SHP77 treated with DMSO at 0.1 percent for 48 hours (cell line): Measurements from ENCODE around the gene NPY4R2.
"Not testable (repeated sequence)": the region's sequence is repeated elsewhere in the genome, so short reads cannot be mapped to it uniquely, and the experiment has no call there.

Source experiments
- DNase-seq: peaks from one replicate; lab custom pipeline; 2025; lab: John Stamatoyannopoulos, UW

Gene NPY4R2, protein sequence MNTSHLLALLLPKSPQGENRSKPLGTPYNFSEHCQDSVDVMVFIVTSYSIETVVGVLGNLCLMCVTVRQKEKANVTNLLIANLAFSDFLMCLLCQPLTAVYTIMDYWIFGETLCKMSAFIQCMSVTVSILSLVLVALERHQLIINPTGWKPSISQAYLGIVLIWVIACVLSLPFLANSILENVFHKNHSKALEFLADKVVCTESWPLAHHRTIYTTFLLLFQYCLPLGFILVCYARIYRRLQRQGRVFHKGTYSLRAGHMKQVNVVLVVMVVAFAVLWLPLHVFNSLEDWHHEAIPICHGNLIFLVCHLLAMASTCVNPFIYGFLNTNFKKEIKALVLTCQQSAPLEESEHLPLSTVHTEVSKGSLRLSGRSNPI

DNA sequence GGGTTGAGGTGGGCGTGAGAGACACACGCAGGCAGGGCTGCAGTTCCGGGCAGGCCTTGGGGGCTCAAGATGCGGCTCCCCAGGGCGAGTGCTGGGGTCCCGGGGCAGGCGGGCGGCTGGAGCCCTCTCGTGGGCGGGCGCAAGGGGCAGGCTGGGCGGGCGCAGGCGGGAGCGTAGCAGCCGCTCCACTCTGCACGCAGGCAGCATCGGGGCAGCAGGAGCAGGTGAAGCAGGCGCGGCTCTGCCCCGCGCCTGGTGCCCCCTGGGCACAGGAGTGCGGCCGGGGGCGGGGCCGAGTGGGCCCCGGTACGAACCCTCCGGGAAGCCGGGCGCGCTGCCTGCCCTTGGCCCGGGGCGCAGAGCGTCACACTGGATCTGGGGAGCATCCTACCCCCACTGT, at the start of gene NPY4R2:
NPY4R2 (plus strand) TSS at position 188 of the 400 bp plus-strand sequence. CDS start 3,326 bp downstream, outside the sequence.
- DNase-seq, result not testable (repeated sequence)

DNA sequence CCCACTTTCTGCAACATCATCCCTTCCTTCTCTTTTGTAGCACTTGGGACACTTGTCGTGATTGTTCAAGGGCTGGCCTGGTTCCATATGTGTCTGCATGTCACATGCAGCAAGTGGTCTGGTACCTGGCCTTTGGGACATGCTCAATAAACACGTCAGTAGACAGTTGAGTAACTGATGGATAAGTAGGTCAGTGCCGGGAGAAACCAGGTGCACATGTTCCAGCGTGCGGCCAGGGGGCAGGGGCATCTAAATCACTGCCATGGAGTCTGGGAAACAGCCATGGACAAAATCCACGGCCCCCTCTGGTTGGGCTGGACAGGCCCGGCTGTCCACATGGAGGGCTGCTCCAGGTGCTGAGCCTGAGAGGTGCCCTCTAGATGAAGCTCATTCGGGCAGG, 47.6 kb upstream of the NPY4R2 start:
- not testable (repeated sequence) for DNase-seq

DNA sequence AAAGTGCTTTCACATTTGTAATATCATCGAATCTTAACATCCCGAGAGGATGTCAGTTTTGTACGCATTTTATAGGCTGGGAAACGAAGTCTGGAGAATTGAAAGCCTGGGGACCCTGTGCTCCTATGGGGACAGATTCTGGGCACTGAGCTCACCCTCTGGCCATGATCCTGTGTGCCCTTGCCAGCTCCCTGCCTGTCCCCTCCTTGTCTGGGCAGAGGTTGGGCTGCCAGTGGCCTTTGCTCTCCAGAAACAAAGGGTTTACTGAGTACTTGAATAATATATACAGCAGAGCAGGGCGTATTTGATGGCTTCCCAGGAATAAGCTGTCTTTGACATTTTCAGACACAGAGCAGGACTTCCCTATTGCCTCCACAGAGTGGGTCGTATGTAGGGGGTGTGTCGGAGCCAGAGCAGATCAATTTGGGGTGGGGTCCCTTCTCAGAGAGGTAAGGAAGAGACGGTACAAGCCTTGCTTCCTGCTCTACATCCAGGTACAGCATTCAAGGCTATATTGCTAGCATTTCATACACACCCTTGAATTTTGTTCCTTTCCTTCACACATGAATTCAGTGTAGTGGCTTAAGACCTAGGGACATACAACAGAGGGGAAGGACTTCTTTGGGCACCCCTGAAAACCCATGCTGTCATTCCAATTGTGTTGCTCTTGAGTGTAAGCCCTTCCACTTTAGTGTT, 46.8 kb upstream of the NPY4R2 start:
- DNase-seq, result not testable (repeated sequence)

DNA sequence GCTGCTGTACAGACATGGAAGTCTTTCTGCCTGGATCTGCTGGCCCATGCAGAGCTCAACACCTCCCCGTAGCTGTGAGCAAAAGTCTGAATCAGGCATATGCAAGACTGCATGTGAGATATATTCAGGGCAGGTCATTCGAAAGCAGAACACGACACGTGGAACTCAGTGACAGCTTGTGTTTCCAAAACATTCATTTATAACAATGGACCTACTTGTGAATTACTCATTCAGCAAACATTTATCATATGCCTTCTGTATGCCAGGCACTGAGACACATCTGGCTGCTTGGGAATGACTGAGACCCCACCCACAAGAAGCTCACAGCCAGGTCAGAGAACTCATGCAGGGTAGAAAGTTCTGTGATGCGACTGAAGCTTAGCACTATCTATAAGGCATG, 46.2 kb upstream of the NPY4R2 start:
- DNase-seq, result not testable (repeated sequence)

DNA sequence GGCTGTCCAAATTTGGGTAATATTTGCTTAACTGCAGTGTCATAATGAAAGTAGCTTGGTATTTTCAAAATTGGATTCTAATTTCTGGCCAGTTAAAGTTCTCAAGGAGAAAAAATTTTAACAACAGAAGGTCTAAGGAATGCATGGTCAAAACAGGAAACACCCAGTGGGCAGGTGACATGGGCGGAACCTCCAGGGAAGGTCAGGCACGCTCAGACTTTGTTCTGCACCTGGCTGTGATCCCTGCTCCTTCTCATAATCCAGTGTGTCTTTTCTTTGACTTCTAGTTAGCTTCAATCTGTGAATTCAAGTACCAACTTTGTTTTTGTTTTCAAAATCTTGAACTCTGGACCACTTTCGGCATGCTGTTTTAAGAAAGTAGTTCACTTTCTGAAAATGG, 34.2 kb upstream of the NPY4R2 start:
- DNase-seq, result not testable (repeated sequence)

DNA sequence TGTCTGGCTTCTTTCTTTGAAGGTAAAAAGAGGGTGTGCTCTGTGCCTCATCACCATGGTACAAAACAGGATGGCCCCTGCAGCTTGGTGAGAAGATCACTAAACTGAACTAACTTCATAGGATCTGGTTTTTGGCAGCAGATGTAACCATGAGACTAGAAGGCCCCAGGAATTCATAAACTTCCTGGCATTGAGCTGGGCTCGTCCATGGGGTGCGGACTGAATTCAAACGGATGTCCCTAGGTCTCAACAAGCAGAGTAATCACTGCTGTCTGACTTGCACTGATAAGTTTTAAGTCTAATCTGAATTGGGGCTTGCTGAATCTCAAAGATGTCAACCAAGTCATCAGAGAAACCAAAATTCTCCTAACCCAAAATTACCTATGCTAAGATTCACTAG, 33.5 kb upstream of the NPY4R2 start:
- DNase-seq, result not testable (repeated sequence)

DNA sequence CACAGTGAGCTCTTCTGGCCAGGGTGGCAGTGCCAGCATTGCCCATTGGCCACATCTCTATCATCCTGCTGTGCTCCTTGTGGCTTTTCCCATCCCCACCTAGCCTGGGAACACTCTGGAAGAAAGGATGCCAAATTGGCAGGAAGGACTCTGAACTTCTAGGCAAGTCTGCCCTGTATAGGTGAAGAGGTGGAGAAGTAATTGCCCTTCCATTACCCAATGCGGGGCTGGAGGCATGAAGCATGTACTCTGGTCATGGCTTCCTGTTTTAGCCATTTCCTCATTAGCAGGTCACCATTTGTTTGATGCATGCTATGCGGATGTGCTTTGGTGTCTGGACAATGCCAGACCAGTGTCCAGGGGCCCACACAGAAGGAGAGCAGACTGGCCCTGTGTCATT, 32.1 kb upstream of the NPY4R2 start:
- not testable (repeated sequence) for DNase-seq

DNA sequence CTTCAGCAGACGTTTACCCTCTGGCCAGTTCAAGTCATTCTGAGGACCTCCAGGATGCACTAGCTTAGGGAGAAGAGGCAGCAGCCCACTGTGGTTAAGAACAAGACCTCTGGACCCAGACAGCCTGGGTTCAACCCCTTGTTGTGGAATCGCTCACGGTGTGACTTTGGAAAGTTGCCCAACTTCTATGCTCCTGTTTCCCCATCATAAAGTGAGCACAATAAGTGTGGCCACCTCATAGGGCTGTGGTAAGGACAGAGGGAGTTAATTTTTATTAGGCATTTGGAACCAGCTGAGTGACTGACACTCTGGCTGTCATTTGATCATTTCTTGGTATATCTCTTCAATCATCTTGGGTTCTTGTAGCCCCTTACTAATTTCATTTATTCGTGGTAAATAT, 31.6 kb upstream of the NPY4R2 start:
- not testable (repeated sequence) for DNase-seq

DNA sequence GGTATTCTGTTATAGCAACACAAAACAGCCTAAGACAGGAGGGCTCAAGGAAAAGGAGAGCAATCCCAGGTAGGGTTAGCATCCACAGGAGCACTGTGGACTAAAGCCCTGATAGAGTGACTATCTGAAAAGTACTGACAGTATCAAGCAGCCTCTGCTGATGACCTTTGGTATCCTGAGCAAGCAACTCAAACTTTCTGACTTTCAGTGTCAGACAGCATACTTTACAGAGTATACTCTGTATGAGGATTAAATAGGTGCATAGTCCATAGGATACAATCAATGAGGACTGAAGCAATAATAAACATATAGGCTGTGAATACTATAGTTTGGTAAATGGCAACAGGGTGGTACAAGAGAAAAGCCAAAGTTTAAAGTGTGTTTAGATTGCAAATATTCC, 27.7 kb upstream of the NPY4R2 start:
- DNase-seq, result not testable (repeated sequence)

DNA sequence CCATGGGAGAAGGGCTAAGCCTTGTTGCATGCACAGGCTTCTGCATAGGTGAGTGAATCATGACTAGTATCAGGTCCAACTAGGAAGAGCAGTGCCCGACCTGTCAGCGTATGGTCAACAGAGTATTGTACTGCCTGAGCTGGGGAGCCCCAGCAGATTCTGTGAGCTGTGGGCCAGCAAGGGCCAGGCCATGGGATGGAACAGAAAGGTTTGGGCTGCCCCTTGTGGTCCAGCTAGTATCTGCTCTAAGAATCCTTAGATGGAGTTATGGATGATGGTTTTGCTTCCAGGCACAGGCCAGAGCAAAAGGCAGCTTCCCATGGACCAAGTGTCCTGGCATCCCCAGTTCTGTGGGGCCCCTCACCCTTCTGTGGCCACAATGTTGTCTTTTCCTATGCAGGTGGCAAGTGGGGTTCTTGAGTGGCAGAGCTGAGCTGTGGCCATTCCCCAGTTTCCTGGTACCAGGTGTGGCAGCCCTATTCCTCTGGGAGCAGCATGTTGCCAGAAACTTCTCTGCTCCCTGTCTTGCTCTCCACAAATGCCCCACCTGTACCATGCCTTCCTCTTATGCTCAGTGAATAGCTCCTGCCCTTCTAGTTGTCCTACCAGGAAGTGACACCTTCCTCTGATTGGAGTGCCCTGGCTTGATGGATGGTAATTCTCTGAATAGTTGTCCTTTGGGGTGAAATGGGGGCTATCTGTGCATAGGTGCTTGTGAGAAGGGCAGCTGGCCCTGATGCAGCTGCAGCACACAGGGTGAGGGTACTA, 25.8 kb upstream of the NPY4R2 start:
- not testable (repeated sequence) for DNase-seq

DNA sequence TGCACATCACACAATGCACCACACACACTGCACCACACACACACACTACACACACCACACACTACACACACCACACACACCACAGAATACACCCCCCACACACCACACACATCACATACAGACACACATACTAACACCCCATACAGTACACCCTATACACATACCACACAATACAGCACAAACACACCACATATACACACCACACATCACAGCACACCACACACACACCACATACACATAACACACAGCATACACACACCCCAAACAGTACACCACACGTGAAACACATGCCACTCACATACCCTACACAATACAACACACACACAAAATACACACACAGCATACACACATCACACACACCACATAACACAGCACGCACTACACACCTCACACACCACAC, 23.9 kb upstream of the NPY4R2 start:
- not testable (repeated sequence) for DNase-seq

DNA sequence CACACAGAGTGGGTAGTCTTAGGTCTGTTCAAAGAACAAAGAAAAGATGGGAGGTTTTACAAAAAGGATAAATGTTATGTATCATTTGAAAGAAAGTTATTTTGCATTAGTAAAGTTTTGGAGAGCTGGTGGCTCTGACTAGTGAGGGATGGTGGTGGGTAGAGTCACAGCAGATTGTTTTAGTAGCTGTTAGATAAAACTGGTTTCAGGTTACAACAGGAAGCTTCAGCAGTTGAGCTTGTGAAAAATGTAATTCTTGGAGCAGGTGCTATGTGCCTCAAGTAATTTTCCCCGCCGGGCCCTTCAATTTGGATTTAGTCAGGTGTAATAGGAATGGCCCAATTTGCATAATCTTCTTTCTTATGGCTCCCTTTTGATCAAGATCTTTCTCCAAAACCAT, 20.6 kb upstream of the NPY4R2 start:
- DNase-seq, result not testable (repeated sequence)

DNA sequence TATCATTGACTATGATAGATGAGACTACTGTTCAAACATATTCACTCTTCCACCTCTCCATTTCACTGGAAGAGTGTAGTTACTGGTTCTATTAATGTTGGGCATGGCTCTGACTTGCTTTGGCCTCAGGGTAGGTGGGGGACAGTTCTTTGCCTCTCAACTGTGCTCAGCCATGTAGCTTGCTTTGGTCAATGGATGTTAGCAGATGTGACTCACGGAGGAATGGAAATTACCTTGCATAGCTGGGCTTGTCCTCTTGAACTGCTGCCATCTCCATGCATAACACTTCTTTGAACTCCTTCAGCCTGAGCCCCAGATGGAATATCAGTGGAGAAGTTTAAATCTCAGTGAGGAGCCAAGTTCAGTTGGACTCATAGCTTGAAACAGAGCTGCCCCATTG, 9.1 kb upstream of the NPY4R2 start:
- not testable (repeated sequence) for DNase-seq

DNA sequence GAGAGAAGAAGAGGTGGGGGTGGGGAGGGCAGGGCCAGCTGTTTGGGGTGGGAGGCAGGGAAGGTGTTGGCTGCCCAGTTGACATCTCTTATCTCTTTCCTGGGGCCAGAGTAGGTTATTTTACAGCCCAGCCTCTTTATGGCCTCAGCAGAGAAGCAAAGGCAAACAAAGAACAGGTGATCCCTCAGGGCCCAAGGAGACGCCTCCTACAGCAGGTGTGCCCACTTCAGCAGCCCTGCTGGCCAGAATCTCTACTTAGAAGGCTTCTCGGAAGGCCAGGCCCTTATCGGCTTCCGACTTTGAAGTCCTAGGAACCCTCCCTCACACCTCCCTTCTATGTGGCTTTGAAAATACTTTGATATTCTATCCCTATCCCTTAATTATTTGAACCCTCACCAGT, 8.0 kb upstream of the NPY4R2 start:
- DNase-seq, result not testable (repeated sequence)

DNA sequence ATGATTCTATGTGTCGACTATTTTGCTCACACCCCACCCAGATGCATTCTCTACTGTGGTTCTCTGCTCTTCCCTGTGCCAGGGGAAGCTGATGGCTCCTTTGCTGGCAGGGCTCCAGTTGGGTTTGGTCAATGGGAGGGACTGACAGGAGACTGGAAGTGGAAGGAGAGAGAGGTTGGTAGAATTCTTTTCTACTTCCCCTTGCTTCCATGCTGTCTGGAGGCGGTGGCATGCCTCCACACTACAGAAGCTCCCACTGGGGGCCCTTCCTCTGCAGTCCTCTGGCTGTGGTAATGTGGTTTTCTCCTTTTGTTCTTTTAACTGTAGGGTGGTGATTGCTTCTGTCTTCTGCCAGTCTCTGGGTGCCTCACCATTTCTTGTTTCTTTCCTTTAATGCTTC, 4.4 kb upstream of the NPY4R2 start:
- DNase-seq, result not testable (repeated sequence)

DNA sequence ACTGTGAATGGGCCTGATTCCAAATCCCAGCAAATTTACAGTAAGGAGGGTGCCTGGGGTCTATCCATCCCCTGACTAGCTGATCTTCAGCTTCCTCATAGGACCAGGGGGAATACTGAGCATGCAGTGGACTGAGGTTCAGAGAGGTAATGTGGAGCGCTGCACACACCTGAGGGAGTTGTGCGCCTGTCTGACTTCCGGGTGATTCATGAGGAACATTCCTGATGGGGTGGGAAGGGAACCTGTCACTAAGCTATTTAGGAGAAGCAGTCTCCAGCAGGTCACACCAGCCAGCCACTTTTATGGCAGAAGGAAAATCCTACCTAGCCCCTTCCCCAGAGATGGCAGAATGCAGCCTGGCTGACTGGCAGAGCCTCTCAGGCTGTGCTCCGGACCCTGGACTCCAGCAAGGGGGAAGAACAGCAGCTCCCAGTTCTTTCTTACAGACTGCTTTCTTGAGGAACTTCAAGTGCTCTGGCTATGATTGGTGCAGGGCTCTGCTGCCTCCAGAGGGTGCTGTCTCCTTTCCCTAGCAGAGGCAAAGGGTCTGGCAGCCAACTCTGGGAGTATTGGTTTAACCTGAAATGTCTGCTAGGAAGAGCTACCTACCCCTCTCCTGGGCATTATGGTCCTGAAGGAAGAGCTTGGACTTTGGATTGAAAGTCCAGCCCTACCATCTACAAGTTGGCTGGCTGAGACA, 2.5 kb upstream of the NPY4R2 start:
- not testable (repeated sequence) for DNase-seq

DNA sequence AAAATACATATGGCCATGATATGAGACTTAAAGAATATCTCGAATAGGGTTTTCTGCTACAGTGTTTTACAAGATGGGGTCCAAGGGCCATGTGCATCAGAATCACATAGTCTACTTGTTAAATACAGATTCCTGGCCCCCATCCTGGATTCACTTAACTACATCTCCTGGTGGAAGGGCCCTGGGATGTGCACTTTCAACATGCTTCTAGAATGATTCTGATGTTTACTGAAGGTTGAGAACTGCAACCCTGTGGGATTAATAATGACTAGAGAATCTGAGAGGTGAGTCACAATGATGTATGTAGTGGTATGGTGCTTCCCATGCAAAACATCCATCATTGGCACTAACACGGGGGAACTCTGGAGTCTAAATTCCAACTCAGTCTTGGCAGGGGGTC, 2.1 kb downstream of the NPY4R2 start:
- DNase-seq, result not testable (repeated sequence)

DNA sequence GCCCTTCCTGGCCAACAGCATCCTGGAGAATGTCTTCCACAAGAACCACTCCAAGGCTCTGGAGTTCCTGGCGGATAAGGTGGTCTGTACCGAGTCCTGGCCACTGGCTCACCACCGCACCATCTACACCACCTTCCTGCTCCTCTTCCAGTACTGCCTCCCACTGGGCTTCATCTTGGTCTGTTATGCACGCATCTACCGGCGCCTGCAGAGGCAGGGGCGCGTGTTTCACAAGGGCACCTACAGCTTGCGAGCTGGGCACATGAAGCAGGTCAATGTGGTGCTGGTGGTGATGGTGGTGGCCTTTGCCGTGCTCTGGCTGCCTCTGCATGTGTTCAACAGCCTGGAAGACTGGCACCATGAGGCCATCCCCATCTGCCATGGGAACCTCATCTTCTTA, 4.0 kb downstream of the NPY4R2 start:
- DNase-seq, result not testable (repeated sequence)

DNA sequence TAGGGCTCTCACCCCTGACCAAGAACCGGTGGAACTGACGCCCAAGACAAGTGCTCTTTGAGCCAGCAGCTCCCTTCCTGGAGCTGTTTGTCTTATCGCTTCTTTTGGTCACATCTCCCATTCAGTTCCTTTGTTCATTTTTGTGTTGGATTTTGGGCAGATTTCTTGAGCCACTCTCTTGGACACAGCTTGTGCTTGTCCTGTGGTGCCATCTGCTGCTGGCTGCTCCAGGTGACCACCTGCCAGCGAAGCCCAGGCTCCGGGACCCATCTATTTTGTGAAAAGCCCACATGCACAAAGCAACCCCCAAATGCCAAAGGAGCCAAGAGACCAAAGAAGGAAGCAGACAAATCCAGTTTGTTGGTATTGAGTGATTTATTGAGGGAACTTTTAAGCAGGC, 6.2 kb downstream of the NPY4R2 start:
- DNase-seq, result not testable (repeated sequence)

DNA sequence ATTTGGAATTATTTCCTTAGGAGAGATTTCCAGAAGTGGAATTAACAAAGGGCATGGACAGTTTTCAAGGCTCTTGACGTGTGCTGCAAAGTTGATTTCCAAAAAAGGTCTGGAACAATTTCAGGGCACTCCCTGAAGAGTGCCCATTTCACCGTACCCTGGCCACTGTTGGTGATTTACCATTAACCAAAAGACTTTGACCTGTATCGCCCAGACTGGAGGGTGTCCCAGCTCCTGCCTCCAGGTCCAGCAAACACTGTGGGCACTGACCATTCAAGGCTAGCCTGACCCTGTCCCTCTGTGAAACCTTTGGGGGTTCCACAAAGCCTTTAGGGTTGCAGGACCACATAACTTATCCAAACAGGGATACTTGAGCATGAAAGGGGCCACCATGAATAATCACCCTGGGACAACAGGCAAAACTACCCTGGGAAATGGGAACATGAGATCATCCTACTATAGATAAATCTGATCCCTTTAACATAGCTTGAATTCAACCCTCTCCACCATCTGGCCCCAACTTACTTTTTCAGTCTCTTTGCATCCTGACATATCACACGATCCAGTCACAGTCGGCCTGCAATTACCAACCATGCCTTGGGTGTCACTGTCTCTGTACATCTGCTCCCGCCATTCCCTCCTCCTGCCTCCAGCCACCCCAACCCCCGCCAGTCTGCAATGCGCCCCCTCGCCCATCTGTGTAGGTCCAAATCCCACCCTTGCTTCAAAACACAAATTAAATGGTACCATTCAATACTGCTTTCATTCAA, 8.9 kb downstream of the NPY4R2 start:
- DNase-seq, result not testable (repeated sequence)

DNA sequence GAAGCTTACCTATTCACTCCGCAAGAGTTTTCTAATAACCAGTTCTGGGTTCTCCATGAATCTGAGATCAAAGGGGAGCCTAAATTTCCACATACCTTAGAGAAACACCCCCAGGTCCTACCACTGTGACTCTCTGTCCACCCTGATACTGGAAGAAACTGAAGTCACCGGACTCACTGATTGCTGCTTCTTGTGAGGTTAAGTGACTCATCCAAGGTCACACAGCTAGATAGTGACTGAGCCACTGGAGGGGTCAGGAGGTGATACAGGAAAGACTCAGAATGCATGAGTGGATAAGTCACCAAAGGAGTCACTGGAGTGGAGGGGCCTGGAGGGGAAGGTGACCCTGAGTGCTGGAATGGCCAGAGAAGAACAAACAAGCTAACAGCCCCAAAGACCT, 9.8 kb downstream of the NPY4R2 start:
- not testable (repeated sequence) for DNase-seq
